Keratinocyte (primary cell): ENCODE results near the gene YIPF2.
"Not testable (repeated sequence)": the region's sequence is repeated elsewhere in the genome, so short reads cannot be mapped to it uniquely, and the experiment has no call there.

Experiments used
- CTCF ChIP-seq, 3 experiments: IDR thresholded peaks in 1 of 3; conservative IDR thresholded peaks in 1 of 3; optimal IDR thresholded peaks in 1 of 3; 2 replicates in 2 of 3; 3 replicates in 1 of 3; pipeline versions ENCODE3 to v1.5.1; 2011; ENCODE audit warnings: low read length in 3 of 3, mild to moderate bottlenecking in 3 of 3, moderate library complexity in 2 of 3, control low read depth in 1 of 3, inconsistent platforms in 1 of 3; ENCODE audit not compliant: insufficient read depth in 2 of 3; ENCODE audit errors: extremely low read depth in 1 of 3
- EZH2 ChIP-seq: IDR thresholded peaks from one replicate; pipeline ENCODE4 v1.6.1; 2012; ENCODE audit warnings: inconsistent platforms, mild to moderate bottlenecking, low read length, moderate library complexity

- TF ChIP-seq CTCF (optimal IDR thresholded peaks at IDR 0.05 in 1 of 3, IDR thresholded peaks at IDR 0.05 in 1 of 3, conservative IDR thresholded peaks at IDR 0.05 in 1 of 3; ENCODE audit: extremely low read depth in 1 of 3, insufficient read depth in 2 of 3, low read length in 3 of 3); EZH2: not testable (repeated sequence)
These were observed 13.2 kb upstream of the YIPF2 start for GRCh38 chr19:10941649-10942048.
